Stimulated activated CD4-positive, alpha-beta T cell treated with anti-CD3 and anti-CD28 coated beads, Interleukin-15, amount 100 ng/mL, for 1 hour (primary cell): ENCODE data around the gene MOCOS.
"Not testable (repeated sequence)": the region's sequence is repeated elsewhere in the genome, so short reads cannot be mapped to it uniquely, and the experiment has no call there.

Source experiments
- DNase-seq, 2 donors: peaks; one replicate each; pipeline ENCODE4 v3.0.0-alpha.2; 2020; ENCODE audit warnings: low read depth in 1 of 2, low spot score in 1 of 2

MOCOS gene

GRCh38 chr18:36187193-36187825 is at the start of gene MOCOS:
MOCOS (plus strand) TSS chr18:36187497; CDS start chr18:36187540, 43 bp downstream.
- DNase-seq = peak in 1 of 2 donors; percentile 17

- DNase-seq = no peak
These were observed 48.1 kb upstream of the MOCOS start for GRCh38 chr18:36139245-36139644.

GRCh38 chr18:36141576-36141975 is 45.7 kb upstream of the MOCOS start:
- DNase-seq = no peak

- DNase-seq = no peak
These were observed 44.5 kb upstream of the MOCOS start for GRCh38 chr18:36142751-36143150.

DNA sequence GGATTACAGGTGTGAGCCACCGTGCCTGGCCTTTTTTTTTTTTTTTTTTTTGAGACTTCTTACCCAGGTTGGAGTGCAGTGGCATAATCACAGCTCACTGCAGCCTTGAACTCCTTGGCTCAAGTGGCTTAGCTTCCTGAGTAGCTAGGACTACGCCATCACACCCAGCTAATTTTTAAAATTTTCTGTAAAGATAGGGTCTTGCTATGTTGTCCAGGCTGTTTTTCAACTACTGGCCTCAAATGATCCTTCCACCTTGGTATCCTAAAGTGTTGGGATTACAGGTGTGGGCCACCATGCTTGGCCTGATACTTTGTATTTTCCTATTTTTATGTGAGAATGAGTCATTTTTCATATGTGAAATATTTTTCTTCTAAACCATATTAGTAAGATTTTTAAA is 43.9 kb upstream of the MOCOS start:
- DNase-seq = no peak

DNA sequence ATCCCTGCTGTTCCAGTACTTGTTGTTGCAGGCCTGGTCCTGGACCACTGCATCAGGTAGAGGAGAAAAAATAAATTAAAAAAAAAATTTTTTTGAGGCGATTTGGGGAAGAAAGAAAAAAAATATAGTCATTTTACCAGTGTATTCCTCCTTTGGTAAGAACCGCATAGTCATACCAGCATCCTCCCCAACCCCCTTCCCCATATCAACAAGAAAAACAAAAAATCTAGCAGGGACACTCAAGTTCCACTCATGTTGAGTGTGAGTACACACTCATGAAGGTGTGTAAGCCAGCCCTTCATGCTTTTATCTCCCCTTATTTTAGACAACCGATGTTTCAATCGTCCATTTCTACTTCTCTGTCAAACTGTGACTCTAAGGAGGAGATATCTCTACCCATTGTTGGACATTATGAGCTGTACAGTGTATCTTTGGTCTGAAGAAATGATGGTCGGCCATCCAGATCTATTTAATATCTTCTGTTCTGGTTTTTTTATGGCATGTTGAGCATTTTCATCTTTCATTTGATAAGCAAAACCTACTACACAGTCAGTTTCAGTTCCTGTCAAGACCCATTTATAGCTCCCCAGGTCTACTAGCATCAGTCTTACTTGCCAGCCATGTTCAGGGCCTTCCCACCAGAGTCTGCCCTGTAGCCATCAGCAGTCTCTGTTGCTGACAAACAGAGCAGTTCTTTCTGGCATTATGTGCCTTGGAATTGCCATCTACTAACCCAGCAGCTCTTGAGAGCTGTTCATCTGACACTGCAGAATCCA is 37.6 kb upstream of the MOCOS start:
- no peak for DNase-seq

DNA sequence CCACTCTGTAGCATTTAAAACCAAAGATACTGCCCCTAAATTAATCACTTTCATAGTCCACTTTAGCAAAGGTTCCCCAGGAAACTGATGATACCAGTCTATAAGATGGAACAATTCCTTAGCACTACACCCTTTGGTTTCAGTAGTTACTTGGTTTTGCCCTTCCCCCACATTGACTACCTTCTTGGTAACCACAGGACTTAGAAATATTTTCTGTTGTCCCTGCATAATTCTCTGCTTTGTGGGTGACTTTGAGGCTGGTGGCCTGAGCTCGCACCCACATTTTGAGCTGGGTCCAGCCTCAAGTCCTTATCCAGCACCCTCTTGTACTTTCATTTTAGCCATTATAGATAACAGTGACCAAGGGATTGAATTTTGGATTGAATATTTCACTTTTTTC is 34.5 kb upstream of the MOCOS start:
- no peak for DNase-seq

GRCh38 chr18:36153203-36153602 is 34.1 kb upstream of the MOCOS start:
- DNase-seq = no peak

GRCh38 chr18:36153771-36154170 is 33.5 kb upstream of the MOCOS start:
- no peak for DNase-seq

DNA sequence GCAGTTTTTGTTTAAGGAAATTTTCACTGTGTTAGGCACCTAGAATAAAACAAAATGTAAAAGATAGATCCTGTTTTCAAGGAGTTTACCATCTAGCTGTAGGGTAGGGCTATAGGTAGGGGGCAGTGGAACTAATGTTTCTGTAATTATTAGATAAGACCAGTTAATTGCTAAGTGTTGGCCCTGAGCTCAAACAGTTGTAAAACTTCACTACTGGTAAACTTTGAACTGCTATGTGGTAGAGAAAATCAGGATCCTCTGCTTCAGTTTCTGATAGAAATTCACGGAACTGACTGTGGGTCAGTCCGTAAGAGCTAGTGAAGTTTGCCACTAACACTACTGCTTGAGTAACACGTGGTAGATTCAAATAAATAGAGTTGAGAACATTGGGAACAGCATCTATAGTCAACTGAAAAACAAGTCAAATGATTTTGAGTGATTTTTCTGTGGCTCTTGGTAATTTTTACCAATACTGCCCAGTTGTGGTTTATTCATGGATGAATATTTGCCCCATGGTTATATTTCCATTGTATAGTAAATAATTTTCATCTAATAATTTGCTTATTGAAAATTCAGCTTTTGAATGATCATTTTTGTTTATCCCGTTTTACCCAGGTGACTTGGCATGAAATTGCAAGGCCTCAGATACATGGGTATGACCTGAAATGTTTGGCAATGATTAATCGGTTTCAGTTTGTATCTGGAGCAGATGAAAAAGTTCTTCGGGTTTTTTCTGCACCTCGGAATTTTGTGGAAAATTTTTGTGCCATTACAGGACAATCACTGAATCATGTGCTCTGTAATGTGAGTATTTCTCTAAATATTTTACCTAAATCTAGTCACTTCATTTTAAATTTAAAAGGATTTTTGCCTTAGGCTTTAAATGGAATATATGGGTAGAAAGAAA is 31.2 kb upstream of the MOCOS start:
- DNase-seq = no peak

DNA sequence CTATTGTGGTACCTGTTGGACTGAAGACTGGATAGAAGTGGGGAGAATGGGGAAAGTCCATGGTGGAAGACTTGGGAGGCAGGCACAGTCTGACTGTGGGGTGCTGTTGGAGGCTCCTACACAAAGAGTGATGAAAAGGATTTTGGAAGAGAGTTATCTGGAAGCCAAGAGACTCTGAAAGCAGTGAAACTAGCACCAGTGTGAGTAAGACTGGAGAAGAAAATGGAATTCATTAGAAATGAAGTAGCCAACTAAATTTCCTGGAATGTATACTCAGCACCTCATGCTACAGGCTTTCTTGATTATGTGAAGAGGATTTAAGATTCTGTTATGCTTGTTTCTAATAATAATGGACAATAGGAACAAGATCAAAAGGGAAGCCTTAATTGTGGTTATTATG is 29.9 kb upstream of the MOCOS start:
- no peak for DNase-seq

- DNase-seq = no peak
These were observed 28.9 kb upstream of the MOCOS start for GRCh38 chr18:36158266-36158867.

GRCh38 chr18:36160959-36161371 is 26.3 kb upstream of the MOCOS start:
- DNase-seq = no peak

DNA sequence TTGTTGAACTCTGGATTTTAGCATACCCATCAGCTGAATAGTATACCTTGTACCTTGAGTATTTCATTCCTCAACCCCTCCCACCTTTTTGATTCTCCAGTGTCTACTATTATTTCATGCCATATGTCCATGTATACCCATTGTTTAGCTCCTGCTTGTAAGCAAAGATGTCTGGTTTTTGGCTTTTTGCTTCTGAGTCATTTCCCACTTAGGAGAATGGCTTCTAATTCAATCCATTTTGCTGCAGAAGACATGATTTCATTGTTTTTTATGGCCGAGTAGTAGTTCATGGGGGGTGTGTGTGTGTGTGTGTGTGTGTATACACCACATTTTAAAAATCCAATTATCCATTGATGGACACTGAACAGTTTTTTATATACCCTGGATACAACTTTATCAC is 24.3 kb upstream of the MOCOS start:
- DNase-seq = no peak

GRCh38 chr18:36167692-36168218 is 19.5 kb upstream of the MOCOS start:
- DNase-seq = no peak

DNA sequence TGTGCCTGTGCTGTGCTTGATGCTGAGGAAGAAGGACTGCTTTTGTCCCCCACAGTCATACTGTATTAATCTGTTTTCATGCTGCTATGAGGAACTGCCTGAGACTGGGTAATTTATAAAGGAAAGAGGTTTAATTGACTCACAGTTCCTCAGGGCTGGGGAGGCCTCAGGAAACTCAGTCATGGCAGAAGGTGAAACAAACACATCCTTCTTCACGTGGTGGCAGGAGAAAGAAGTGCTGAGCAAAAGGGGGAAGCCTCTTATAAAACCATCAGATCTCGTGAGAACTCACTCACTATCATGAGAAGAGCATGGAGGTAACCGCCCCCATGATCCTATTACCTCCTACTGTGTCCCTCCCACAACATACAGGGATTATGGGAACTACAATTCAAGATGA is 19.0 kb upstream of the MOCOS start:
- DNase-seq = not testable (repeated sequence)

GRCh38 chr18:36169938-36170337 is 17.4 kb upstream of the MOCOS start:
- DNase-seq = no peak

DNA sequence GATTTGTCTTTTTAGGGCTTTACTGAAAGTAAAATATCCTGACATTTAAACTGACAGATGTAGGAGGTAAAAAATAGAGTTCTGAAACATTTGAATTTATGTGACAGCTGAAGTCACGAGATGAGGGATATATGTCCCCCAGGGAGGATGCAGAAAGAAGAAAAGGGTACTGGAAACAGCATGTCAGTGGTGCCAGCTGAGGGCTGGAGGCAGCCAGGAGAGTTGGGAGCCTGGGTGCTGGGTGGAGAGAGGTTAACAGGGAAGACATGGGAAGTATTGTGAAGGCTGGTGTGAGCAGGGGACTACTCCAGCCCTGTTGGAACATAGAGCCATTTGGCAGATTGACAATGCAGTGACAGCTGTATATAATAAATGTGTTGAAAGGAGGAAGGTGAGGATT is 11.8 kb upstream of the MOCOS start:
- no peak for DNase-seq

GRCh38 chr18:36176177-36176584 is 11.1 kb upstream of the MOCOS start:
- DNase-seq = no peak

DNA sequence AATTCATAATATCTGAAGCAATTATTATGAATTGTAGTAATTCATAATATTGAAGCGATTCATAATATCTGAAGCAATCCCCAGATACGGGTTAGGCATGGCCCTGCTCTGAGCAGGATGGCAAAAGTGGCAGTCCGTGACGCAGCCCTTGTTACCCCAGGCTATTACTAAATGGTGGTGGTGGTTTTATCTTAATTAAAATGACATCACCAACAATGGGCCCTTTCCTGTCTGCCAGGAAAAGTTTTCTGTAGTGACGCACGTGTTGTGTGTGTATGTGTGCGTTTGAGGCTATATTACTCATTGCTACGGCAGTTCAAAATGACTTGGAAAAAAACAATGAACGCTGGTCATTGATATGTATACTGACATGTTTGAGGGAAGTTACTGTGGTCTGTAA is 10.6 kb upstream of the MOCOS start:
- DNase-seq = no peak

GRCh38 chr18:36177913-36178312 is 9.4 kb upstream of the MOCOS start:
- DNase-seq = no peak
